GM23338 (cell line): ENCODE results near the gene KRTAP10-10. TPM values are rescaled to one million over a fixed set of nuclear protein-coding genes. Genes with fewer than 3 reads are reported as not detected.

Source experiments
- ATAC-seq: fragments of 200-7000 bp; cut with Tn5 transposase; 3 replicates; pipeline ENCODE4 v1.9.1; 2020
- DNase-seq: peaks from one replicate; pipeline ENCODE4 v3.0.0-alpha.2; 2015; ENCODE audit warnings: low spot score
- H2AFZ ChIP-seq: fragments of 200-600 bp; sonication (generic); 2 replicates; pipeline ENCODE4 v1.8.0; 2016; ENCODE audit warnings: antibody characterized with exemption, mild to moderate bottlenecking, moderate library complexity
- H3F3A ChIP-seq: fragments of 200-600 bp; sonication (generic); replicated peaks from 2 replicates; pipeline ENCODE4 v1.8.0; 2017; ENCODE audit warnings: antibody characterized with exemption, mixed run types, low read depth
- H3K27ac ChIP-seq: fragments of 200-600 bp; sonication (generic); 2 replicates; pipeline ENCODE4 v1.6.1; 2016; ENCODE audit warnings: low read depth
- H3K27me3 ChIP-seq: fragments of 200-600 bp; sonication (generic); 2 replicates; pipeline ENCODE4 v1.8.0; 2016; ENCODE audit warnings: mild to moderate bottlenecking, mixed run types, moderate library complexity; ENCODE audit not compliant: insufficient read depth
- H3K36me3 ChIP-seq: fragments of 200-600 bp; sonication (generic); 2 replicates; pipeline ENCODE4 v1.8.0; 2016; ENCODE audit warnings: mild to moderate bottlenecking; ENCODE audit not compliant: insufficient read depth
- H3K4me1 ChIP-seq: fragments of 200-600 bp; sonication (generic); 2 replicates; pipeline ENCODE4 v1.8.0; 2016; ENCODE audit warnings: mild to moderate bottlenecking, moderate library complexity; ENCODE audit not compliant: insufficient read depth
- H3K4me2 ChIP-seq: fragments of 200-600 bp; sonication (generic); 2 replicates; pipeline ENCODE4 v1.7.1; 2017; ENCODE audit warnings: mixed run types
- H3K4me3 ChIP-seq: fragments of 200-600 bp; sonication (generic); 2 replicates; pipeline ENCODE4 v1.6.1; 2016; ENCODE audit warnings: mixed run types
- H3K79me2 ChIP-seq: fragments of 200-600 bp; sonication (generic); replicated peaks from 2 replicates; pipeline ENCODE4 v1.8.0; 2017; ENCODE audit warnings: mild to moderate bottlenecking; ENCODE audit not compliant: insufficient read depth
- H3K9me2 ChIP-seq: fragments of 200-600 bp; sonication (generic); 2 replicates; pipeline ENCODE4 v1.8.0; 2017; ENCODE audit not compliant: insufficient read depth
- H4K20me1 ChIP-seq: fragments of 200-600 bp; sonication (generic); replicated peaks from 2 replicates; pipeline ENCODE4 v1.8.0; 2017; ENCODE audit warnings: mild to moderate bottlenecking; ENCODE audit not compliant: insufficient read depth
- H3K27ac Mint-ChIP-seq: 2 replicates; pipeline ENCODE4 v1.8.0; 2020; ENCODE audit warnings: inconsistent platforms, mild to moderate bottlenecking, moderate library complexity, mixed read lengths
- H3K27me3 Mint-ChIP-seq: 3 replicates; pipeline ENCODE4 v1.8.0; 2022; ENCODE audit warnings: low read depth, mild to moderate bottlenecking, moderate library complexity, mixed read lengths, inconsistent platforms; ENCODE audit not compliant: insufficient read depth, poor library complexity
- H3K36me3 Mint-ChIP-seq: 3 replicates; pipeline ENCODE4 v1.8.0; 2021; ENCODE audit warnings: low read depth, mild to moderate bottlenecking, inconsistent platforms, moderate library complexity, mixed read lengths
- H3K4me1 Mint-ChIP-seq: 3 replicates; pipeline ENCODE4 v1.8.0; 2020; ENCODE audit warnings: mild to moderate bottlenecking, inconsistent platforms, mixed read lengths
- H3K4me3 Mint-ChIP-seq: 3 replicates; pipeline ENCODE4 v1.8.0; 2021; ENCODE audit warnings: moderate library complexity, mild to moderate bottlenecking, inconsistent platforms, mixed read lengths
- H3K9me3 Mint-ChIP-seq: 3 replicates; pipeline ENCODE4 v1.8.0; 2020; ENCODE audit warnings: moderate library complexity, mild to moderate bottlenecking, inconsistent platforms, mixed read lengths
- CREB1 ChIP-seq: fragments of 250-450 bp; sonication (Bioruptor Pico); IDR thresholded peaks from 2 replicates; pipeline ENCODE4 v1.5.0; 2020; ENCODE audit warnings: low read depth, mild to moderate bottlenecking, moderate library complexity
- ETS1 ChIP-seq: IDR thresholded peaks from 2 replicates; pipeline ENCODE4 v1.6.1; 2016; ENCODE audit warnings: antibody characterized with exemption
- EZH2 ChIP-seq: fragments of 200-600 bp; sonication (generic); IDR thresholded peaks from one replicate; pipeline ENCODE4 v1.8.0; 2017; ENCODE audit warnings: antibody characterized with exemption, mild to moderate bottlenecking, low read depth; ENCODE audit not compliant: unreplicated experiment
- EZH2phosphoT487 ChIP-seq: fragments of 200-600 bp; sonication (generic); IDR thresholded peaks from one replicate; pipeline ENCODE4 v1.8.1; 2018; ENCODE audit warnings: antibody characterized with exemption; ENCODE audit not compliant: unreplicated experiment
- JUNB ChIP-seq: IDR thresholded peaks from one replicate; pipeline ENCODE4 v1.6.1; 2016; ENCODE audit warnings: antibody characterized with exemption; ENCODE audit not compliant: unreplicated experiment
- NANOG ChIP-seq: IDR thresholded peaks from 2 replicates; pipeline ENCODE4 v1.6.1; 2016; ENCODE audit warnings: antibody characterized with exemption, borderline replicate concordance
- POLR2AphosphoS5 ChIP-seq: IDR thresholded peaks from 2 replicates; pipeline ENCODE4 v1.6.1; 2016; ENCODE audit warnings: antibody characterized with exemption, low read depth
- REST ChIP-seq: IDR thresholded peaks from one replicate; pipeline ENCODE4 v1.6.1; 2018; ENCODE audit warnings: antibody characterized with exemption; ENCODE audit not compliant: unreplicated experiment
- STAT1 ChIP-seq: IDR thresholded peaks from one replicate; pipeline ENCODE4 v1.6.1; 2016; ENCODE audit warnings: antibody characterized with exemption; ENCODE audit not compliant: unreplicated experiment
- ZNF114 ChIP-seq: fragments of 250-450 bp; sonication (Bioruptor Pico); IDR thresholded peaks from 2 replicates; pipeline ENCODE4 v1.5.0; 2020; ENCODE audit warnings: mild to moderate bottlenecking, moderate library complexity
- ZNF331 ChIP-seq: fragments of 250-450 bp; sonication (Bioruptor Pico); IDR thresholded peaks from 2 replicates; pipeline ENCODE4 v1.5.0; 2020; ENCODE audit warnings: low read depth, mild to moderate bottlenecking, moderate library complexity
- ZNF462 ChIP-seq: fragments of 250-450 bp; sonication (Bioruptor Pico); IDR thresholded peaks from 2 replicates; pipeline ENCODE4 v1.5.0; 2020; ENCODE audit warnings: mild to moderate bottlenecking, moderate library complexity
- polyA plus RNA-seq: library from polyadenylated mRNA; unstranded; fragments of >200 nt; fragmentation: Nextera tagmentation; extraction: Ambion mirVana; gene quantifications from 2 replicates; pipeline ENCODE4 v1.2.1, GENCODE V29; 2016
- total RNA-seq: library from RNA; depleted of rRNA; stranded (reverse); fragments of >200 nt; shearing (Covaris generic); gene quantifications from 2 replicates; pipeline ENCODE4 v1.2.3, GENCODE V29; 2014

KRTAP10-10 gene
- total and polyA plus RNA-seq, 2 experiments from 2014 or later = not detected

DNA sequence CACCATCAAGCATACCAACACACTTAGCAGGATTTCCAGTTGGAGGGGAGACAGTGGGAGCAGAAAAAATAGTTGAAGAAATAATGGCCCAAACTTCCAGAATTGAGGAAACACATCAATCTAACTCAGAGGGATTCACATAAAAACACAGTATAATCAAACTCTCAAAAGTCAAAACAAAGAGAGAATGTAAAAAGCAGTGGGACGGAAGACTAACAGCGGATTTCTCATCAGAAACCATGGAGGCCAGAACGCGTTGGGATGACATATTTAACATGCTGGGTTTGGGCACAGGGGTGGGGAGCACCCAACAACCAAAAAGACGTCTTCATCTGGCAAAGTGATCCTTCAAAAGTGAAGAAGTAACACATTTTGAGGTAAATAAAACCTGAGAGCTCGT is 17.3 kb upstream of the KRTAP10-10 start:
- H3K9me3 Mint-ChIP-seq = peaks cover 52% of the 10 kb centered on the region
- TF ChIP-seq JUNB = no peak
- no peak for TF ChIP-seq POLR2AphosphoS5
- TF ChIP-seq CREB1 (CRISPR knock-in tag) = no peak
- TF ChIP-seq ZNF331 = no peak
- no peak for TF ChIP-seq EZH2phosphoT487
- no peak for DNase-seq
- ATAC-seq = no peak
- H3F3A ChIP-seq = no peaks in the 10 kb centered on the region
- H4K20me1 ChIP-seq = no peaks in the 10 kb centered on the region
- no peaks in the 10 kb centered on the region for H3K27me3 ChIP-seq
- no peaks in the 10 kb centered on the region for H3K4me1 ChIP-seq
- H3K4me1 Mint-ChIP-seq = peaks cover 23% of the 10 kb centered on the region; the same call in 2 of the 3 replicates
- peaks cover 33% of the 10 kb centered on the region for H3K36me3 Mint-ChIP-seq
- H3K4me3 ChIP-seq = no peak overlapping the region
- no peak overlapping the region for H3K27ac Mint-ChIP-seq
- H3K36me3 ChIP-seq = no peaks in the 10 kb centered on the region; the same call in 1 of the 2 replicates
- H3K27me3 Mint-ChIP-seq = peaks cover 3% of the 10 kb centered on the region
- no peak overlapping the region for H2AFZ ChIP-seq
- H3K4me2 ChIP-seq = no peak overlapping the region
- no peaks in the 10 kb centered on the region for H3K9me2 ChIP-seq
- H3K4me3 Mint-ChIP-seq = no peak overlapping the region
- H3K79me2 ChIP-seq = no peaks in the 10 kb centered on the region
- H3K27ac ChIP-seq = no peak overlapping the region

DNA sequence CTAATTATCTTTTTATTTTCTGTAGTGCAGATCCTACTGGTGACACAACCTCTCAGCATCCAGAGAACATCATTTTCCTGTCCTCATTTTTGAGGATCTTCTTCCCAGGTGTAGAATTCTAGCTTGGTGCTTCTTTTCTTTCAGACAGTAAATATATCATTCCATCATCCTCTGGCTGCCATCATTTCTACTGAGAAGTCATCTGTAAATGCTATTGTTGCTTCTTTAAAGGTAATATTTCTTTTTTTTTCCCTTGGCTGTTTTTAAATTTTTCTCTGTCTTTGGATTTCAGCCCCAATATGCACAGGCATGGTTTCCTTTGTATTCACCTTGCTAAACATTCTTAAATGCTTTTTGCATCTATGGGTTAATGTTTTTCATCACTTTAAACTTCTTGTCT is 13.6 kb upstream of the KRTAP10-10 start:
- H4K20me1 ChIP-seq = no peaks in the 10 kb centered on the region
- Mint-ChIP-seq H3K4me1 (peaks cover 3% of the 10 kb centered on the region; the same call in 1 of the 3 replicates), H3K36me3 (peaks cover 32% of the 10 kb centered on the region), H3K27me3 (peaks cover 8% of the 10 kb centered on the region), H3K9me3 (peaks cover 54% of the 10 kb centered on the region), H3K27ac (no peak overlapping the region), H3K4me3 (no peak overlapping the region)
- no peak overlapping the region for H3K4me3 ChIP-seq
- ATAC-seq (no peak), DNase-seq (no peak)
- no peaks in the 10 kb centered on the region for H3K9me2 ChIP-seq
- H3K79me2 ChIP-seq = no peaks in the 10 kb centered on the region
- H3F3A ChIP-seq = no peaks in the 10 kb centered on the region
- H3K27ac ChIP-seq = no peak overlapping the region
- H3K36me3 ChIP-seq = no peaks in the 10 kb centered on the region; the same call in 1 of the 2 replicates
- TF ChIP-seq ZNF462 (no peak), STAT1 (no peak), CREB1 (CRISPR knock-in tag) (no peak), EZH2 (no peak), EZH2phosphoT487 (no peak), REST (no peak), ETS1 (no peak), NANOG (no peak), ZNF114 (no peak), ZNF331 (no peak), JUNB (no peak)
- H3K4me1 ChIP-seq = no peaks in the 10 kb centered on the region
- H3K4me2 ChIP-seq = no peak overlapping the region
- H3K27me3 ChIP-seq = no peaks in the 10 kb centered on the region
- no peak overlapping the region for H2AFZ ChIP-seq
